SU-DHL-6 (cell line): ENCODE results near the gene MAB21L4.

ENCODE experiments used
- H2AFZ ChIP-seq: fragments of 200-600 bp; sonication (generic); 2 replicates; pipeline ENCODE4 v1.6.1; 2014; ENCODE audit warnings: low read depth, mild to moderate bottlenecking, moderate library complexity, mixed read lengths, antibody characterized with exemption, low read length; ENCODE audit not compliant: severe bottlenecking
- H3F3A ChIP-seq: fragments of 200-600 bp; shearing (Covaris generic); 2 replicates; pipeline ENCODE4 v1.6.0; 2016; ENCODE audit warnings: antibody characterized with exemption, mild to moderate bottlenecking; ENCODE audit not compliant: insufficient read depth
- H3K27ac ChIP-seq: fragments of 200-600 bp; sonication (generic); 2 replicates; pipeline ENCODE4 v1.5.1; 2016; ENCODE audit warnings: low read depth, mild to moderate bottlenecking, low read length, moderate library complexity, mixed read lengths
- H3K27me3 ChIP-seq: fragments of 200-600 bp; sonication (generic), shearing (Covaris generic); 2 replicates; pipeline ENCODE4 v1.6.0; 2014; ENCODE audit warnings: mild to moderate bottlenecking, low read length
- H3K36me3 ChIP-seq: fragments of 200-600 bp; sonication (generic); 2 replicates; pipeline ENCODE4 v1.6.1; 2014; ENCODE audit warnings: mild to moderate bottlenecking, low read length, mixed read lengths
- H3K4me2 ChIP-seq: fragments of 300-600, 200-600 bp; shearing (Covaris generic), sonication (generic); 2 replicates; pipeline ENCODE4 v1.6.0; 2014; ENCODE audit warnings: low read length, low read depth, mild to moderate bottlenecking; ENCODE audit not compliant: poor library complexity, severe bottlenecking
- H3K4me3 ChIP-seq: fragments of 200-600 bp; sonication (generic); 2 replicates; pipeline ENCODE4 v1.5.1; 2014; ENCODE audit warnings: antibody characterized with exemption, low read length, mild to moderate bottlenecking, mixed read lengths; ENCODE audit not compliant: insufficient read depth, poor library complexity, severe bottlenecking
- H3K79me2 ChIP-seq: fragments of 200-600 bp; sonication (generic); 2 replicates; pipeline ENCODE4 v1.6.1; 2014; ENCODE audit warnings: mild to moderate bottlenecking, low read length, moderate library complexity; ENCODE audit not compliant: insufficient read depth
- H3K9ac ChIP-seq: fragments of 200-600 bp; sonication (generic); 2 replicates; pipeline ENCODE4 v1.7.0; 2014; ENCODE audit warnings: mild to moderate bottlenecking, low read length
- H3K9me2 ChIP-seq: fragments of 200-600 bp; sonication (generic); replicated peaks from 2 replicates; pipeline ENCODE4 v1.6.1; 2014; ENCODE audit warnings: low read length; ENCODE audit not compliant: insufficient read depth
- H3K9me3 ChIP-seq: fragments of 200-600 bp; sonication (generic); 2 replicates; pipeline ENCODE4 v1.6.1; 2014; ENCODE audit warnings: low read length, mixed read lengths; ENCODE audit not compliant: insufficient read depth
- H4K20me1 ChIP-seq: fragments of 200-600 bp; sonication (generic); 2 replicates; pipeline ENCODE4 v1.6.1; 2014; ENCODE audit warnings: low read depth, mild to moderate bottlenecking, antibody characterized with exemption, low read length, moderate library complexity, mixed read lengths
- CTCF ChIP-seq: fragments of 200-600 bp; sonication (generic); IDR thresholded peaks from one replicate; pipeline ENCODE4 v1.5.1; 2017; ENCODE audit warnings: antibody characterized with exemption, mild to moderate bottlenecking, low read length, moderate library complexity; ENCODE audit not compliant: insufficient read depth, poor library complexity, severe bottlenecking
- EZH2phosphoT487 ChIP-seq: fragments of 200-600 bp; sonication (generic), shearing (Covaris generic); conservative IDR thresholded peaks from 2 replicates; pipeline ENCODE4 v1.6.1; 2018; ENCODE audit warnings: mild to moderate bottlenecking, antibody characterized with exemption, low read length, moderate library complexity, mixed read lengths

MAB21L4 gene

GRCh38 chr2:240888890-240889573, 6.9 kb downstream of the MAB21L4 start:
- no peaks in the 10 kb centered on the region for H3K36me3 ChIP-seq
- no peak overlapping the region for H2AFZ ChIP-seq
- no peaks in the 10 kb centered on the region for H3K27me3 ChIP-seq
- no peaks in the 10 kb centered on the region for H3K9me3 ChIP-seq
- no peaks in the 10 kb centered on the region for H3K9me2 ChIP-seq
- H3K4me2 ChIP-seq = no peak overlapping the region
- H3K4me3 ChIP-seq = no peak overlapping the region
- no peak overlapping the region for H3K9ac ChIP-seq
- H3F3A ChIP-seq = no peaks in the 10 kb centered on the region
- no peak overlapping the region for H3K27ac ChIP-seq
- no peaks in the 10 kb centered on the region for H4K20me1 ChIP-seq
- no peaks in the 10 kb centered on the region for H3K79me2 ChIP-seq
- TF ChIP-seq CTCF (no peak), EZH2phosphoT487 (no peak)

- no peak overlapping the region for H3K4me3 ChIP-seq
- H3K9me2 ChIP-seq = no peaks in the 10 kb centered on the region
- no peak overlapping the region for H2AFZ ChIP-seq
- H3K4me2 ChIP-seq = no peak overlapping the region
- no peak for TF ChIP-seq CTCF
- no peak for TF ChIP-seq EZH2phosphoT487
- no peaks in the 10 kb centered on the region for H3K9me3 ChIP-seq
- no peak overlapping the region for H3K9ac ChIP-seq
- no peaks in the 10 kb centered on the region for H4K20me1 ChIP-seq
- H3K27me3 ChIP-seq = no peaks in the 10 kb centered on the region
- no peaks in the 10 kb centered on the region for H3K79me2 ChIP-seq
- no peaks in the 10 kb centered on the region for H3K36me3 ChIP-seq
- no peak overlapping the region for H3K27ac ChIP-seq
- no peaks in the 10 kb centered on the region for H3F3A ChIP-seq
Measured at GRCh38 chr2:240888130-240888889, 7.6 kb downstream of the MAB21L4 start.

GRCh38 chr2:240887631-240888030, 8.3 kb downstream of the MAB21L4 start:
- no peak overlapping the region for H3K4me2 ChIP-seq
- no peak overlapping the region for H3K4me3 ChIP-seq
- no peak overlapping the region for H3K27ac ChIP-seq

More at GRCh38 chr2:240887631-240888030, 8.3 kb downstream of the MAB21L4 start:
- Histone ChIP-seq H4K20me1 (no peaks in the 10 kb centered on the region), H3K27me3 (no peaks in the 10 kb centered on the region), H3K79me2 (no peaks in the 10 kb centered on the region), H3F3A (no peaks in the 10 kb centered on the region), H3K9me2 (no peaks in the 10 kb centered on the region), H2AFZ (no peak overlapping the region), H3K36me3 (no peaks in the 10 kb centered on the region), H3K9ac (no peak overlapping the region), H3K9me3 (no peaks in the 10 kb centered on the region)
- TF ChIP-seq CTCF = no peak
- no peak for TF ChIP-seq EZH2phosphoT487
